Thyroid gland (tissue), 4 donors: ENCODE data around the gene SGCA.

Experiments
- POLR2A ChIP-seq, 2 donors: fragments of 450-650 bp; IDR thresholded peaks; one replicate each; pipeline ENCODE4 v1.6.1; 2017; ENCODE audit warnings: antibody characterized with exemption in 2 of 2, mild to moderate bottlenecking in 2 of 2, moderate library complexity in 1 of 2
- TF ChIP-seq, protein P1 (sequence below), 6 experiments: fragments of 200-600 bp in 3 of 6; fragments of 450-650 bp in 3 of 6; sonication (generic) in 3 of 6; IDR thresholded peaks; one replicate each; pipeline ENCODE4 v1.5.1; 2016 to 2019; ENCODE audit warnings: antibody characterized with exemption in 6 of 6, mild to moderate bottlenecking in 2 of 6, inconsistent platforms in 1 of 6, moderate library complexity in 1 of 6

DNA sequence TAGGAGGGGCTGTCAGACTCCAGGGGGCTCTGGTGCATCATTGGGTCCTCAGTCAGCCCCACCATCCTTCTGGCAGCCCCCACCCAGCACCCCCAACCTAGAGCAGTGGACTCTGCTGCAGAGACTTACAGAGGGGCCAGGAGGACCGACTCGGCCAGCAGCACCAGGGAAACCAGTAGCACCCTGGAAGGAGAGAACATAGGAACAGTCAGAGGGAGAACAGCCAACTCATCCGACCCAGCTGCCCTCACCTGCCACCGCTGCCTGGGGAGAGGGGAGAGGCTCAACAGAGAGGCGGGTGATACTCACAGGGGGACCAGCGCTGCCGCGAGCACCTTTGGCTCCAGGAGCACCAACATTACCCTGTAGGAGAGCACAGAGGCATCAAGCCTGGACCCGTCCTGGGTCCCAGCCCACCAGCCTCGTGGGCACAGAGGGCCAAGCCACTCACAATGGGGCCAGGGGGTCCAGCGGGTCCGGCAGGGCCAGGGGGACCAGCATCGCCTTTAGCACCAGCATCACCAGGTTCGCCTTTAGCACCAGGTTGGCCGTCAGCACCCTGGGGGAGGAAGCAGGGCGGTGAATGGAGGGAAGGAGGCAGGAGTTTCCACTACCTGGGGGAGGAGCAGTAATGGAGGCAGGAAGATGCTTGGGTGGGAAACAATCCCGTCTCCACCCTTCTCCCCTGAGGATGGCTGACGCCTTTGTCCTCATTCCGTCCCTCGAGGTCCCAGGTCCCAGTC is 23.9 kb downstream of the SGCA start:
- TF ChIP-seq, protein P1, sequence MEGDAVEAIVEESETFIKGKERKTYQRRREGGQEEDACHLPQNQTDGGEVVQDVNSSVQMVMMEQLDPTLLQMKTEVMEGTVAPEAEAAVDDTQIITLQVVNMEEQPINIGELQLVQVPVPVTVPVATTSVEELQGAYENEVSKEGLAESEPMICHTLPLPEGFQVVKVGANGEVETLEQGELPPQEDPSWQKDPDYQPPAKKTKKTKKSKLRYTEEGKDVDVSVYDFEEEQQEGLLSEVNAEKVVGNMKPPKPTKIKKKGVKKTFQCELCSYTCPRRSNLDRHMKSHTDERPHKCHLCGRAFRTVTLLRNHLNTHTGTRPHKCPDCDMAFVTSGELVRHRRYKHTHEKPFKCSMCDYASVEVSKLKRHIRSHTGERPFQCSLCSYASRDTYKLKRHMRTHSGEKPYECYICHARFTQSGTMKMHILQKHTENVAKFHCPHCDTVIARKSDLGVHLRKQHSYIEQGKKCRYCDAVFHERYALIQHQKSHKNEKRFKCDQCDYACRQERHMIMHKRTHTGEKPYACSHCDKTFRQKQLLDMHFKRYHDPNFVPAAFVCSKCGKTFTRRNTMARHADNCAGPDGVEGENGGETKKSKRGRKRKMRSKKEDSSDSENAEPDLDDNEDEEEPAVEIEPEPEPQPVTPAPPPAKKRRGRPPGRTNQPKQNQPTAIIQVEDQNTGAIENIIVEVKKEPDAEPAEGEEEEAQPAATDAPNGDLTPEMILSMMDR (IDR thresholded peaks at IDR 0.05) = no peak
- no peak for TF ChIP-seq POLR2A (IDR thresholded peaks at IDR 0.05)
